Measurements from ENCODE around the gene ARHGEF2.
A peak's percentile ranks its signal among the peaks of the same experiment; 100 is the strongest.
"Not testable (repeated sequence)": the region's sequence is repeated elsewhere in the genome, so short reads cannot be mapped to it uniquely, and the experiment has no call there.

The ARHGEF2 gene

DNA sequence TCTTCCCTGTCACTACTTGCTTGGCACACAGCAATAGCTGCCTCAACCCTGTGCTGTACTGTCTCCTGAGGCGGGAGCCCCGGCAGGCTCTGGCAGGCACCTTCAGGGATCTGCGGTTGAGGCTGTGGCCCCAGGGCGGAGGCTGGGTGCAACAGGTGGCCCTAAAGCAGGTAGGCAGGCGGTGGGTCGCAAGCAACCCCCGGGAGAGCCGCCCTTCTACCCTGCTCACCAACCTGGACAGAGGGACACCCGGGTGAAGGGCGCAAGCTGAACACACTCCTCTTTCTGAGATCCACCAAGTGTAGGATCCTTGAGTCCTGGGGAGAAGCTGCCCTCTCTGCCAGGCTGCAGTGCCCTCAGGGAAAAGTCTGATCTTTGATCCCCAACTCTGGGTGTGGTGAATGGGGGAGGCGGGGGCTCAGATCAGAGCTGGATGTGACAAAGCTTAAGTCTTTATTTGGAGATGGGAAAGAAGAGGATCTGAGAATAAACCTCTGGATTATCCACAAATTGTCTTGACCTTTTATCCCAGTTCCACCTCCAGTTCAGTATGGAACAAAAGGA is 35.7 kb downstream of the ARHGEF2 start:
- DNase-seq (ENCODE audit: low spot score), result no peak

DNA sequence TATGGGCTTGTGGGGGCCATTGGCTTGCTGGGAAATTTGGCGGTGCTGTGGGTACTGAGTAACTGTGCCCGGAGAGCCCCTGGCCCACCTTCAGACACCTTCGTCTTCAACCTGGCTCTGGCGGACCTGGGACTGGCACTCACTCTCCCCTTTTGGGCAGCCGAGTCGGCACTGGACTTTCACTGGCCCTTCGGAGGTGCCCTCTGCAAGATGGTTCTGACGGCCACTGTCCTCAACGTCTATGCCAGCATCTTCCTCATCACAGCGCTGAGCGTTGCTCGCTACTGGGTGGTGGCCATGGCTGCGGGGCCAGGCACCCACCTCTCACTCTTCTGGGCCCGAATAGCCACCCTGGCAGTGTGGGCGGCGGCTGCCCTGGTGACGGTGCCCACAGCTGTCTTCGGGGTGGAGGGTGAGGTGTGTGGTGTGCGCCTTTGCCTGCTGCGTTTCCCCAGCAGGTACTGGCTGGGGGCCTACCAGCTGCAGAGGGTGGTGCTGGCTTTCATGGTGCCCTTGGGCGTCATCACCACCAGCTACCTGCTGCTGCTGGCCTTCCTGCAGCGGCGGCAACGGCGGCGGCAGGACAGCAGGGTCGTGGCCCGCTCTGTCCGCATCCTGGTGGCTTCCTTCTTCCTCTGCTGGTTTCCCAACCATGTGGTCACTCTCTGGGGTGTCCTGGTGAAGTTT is 36.4 kb downstream of the ARHGEF2 start:
- no peak for DNase-seq (ENCODE audit: low spot score)

DNA sequence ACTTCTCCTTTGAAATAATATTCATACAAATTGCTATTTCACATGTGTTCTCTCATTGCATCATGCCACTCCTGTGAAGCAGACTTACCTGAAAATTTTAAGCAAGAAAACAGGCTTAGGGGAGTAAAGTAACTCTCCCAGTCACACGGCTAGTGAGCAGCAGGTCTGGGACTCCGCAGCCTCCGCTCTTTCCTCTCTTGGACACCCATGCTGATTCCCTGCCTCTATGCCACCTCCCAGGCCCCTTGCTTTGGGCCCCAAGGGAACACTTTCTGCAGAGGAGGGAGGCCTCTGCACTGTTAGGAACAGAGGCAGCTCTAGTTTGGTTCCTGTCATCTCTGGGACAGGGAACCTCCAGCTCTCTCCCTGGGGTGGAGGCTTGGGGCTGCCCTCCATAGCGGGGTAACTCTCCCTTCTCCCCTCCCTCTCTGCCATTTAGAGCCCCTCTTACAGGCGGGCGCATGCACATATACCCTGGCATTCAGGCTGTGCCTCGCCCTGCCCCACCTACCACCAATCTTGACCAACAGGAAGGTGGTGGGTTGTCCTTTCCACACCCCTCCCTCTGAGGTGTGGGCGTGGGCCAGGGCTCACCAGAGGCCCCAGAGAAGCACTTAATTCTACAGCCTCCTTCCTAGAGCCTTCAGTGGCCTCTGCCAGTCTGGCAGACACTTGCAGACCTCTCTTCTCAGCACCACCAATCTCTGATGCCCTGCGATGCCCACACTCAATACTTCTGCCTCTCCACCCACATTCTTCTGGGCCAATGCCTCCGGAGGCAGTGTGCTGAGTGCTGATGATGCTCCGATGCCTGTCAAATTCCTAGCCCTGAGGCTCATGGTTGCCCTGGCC is 37.1 kb downstream of the ARHGEF2 start, which contains the start of gene RXFP4:
Gene RXFP4, plus strand, starts transcription at position 646 of the 852 bp plus-strand sequence. Its CDS starts 72 bp downstream, at position 718.
- no peak for DNase-seq (ENCODE audit: low spot score)

DNA sequence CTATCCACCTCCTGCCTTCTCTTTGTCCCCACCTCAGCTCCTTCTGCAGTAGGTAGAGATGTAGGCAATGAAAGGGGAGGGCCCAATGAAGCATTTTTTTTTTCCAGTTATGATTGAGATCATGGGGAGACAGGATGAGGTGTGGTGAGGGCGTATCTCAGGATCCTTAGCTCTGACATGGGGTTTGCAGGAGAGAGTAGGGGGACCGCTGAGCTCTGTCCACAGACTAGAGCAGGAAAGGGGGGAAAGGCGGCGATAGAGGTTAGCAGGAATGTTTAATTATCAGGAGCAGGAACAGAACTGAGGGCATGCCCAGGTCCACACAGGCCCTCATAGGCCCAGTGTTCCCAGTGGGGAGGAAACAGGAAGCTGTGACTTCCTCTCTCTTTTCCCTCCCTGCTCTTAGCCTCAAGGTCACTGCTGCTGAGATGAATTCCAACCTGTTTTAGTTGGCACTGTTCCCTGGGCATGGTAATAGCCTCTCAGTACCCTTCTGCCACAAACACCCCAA is 37.8 kb downstream of the ARHGEF2 start:
- no peak for DNase-seq (ENCODE audit: low spot score)

DNA sequence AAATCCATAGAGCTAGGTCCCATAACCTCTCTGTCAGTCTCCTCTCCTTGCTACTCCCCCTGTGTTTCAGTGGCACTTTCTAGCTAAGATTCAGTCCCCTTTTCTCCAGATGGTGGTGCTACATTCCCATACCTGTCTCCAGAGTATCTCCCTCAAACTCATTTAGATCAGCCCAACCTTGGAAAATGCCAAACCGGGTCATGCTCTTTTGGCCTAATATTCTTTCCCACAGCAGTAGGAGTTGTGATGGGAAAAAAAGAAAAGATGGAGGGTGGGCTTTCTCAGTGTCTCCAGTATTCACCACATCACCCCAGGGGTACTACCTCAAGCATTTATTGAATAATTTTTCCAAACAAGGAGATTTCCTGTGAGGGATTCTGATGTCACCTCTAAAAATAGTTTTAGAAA is 40.1 kb downstream of the ARHGEF2 start:
- peak; percentile 74 for DNase-seq (ENCODE audit: low spot score)

- peak; percentile 47 for DNase-seq (ENCODE audit: low spot score)
Observed at GRCh38 chr1:155934936-155935590, 43.3 kb downstream of the ARHGEF2 start.

DNA sequence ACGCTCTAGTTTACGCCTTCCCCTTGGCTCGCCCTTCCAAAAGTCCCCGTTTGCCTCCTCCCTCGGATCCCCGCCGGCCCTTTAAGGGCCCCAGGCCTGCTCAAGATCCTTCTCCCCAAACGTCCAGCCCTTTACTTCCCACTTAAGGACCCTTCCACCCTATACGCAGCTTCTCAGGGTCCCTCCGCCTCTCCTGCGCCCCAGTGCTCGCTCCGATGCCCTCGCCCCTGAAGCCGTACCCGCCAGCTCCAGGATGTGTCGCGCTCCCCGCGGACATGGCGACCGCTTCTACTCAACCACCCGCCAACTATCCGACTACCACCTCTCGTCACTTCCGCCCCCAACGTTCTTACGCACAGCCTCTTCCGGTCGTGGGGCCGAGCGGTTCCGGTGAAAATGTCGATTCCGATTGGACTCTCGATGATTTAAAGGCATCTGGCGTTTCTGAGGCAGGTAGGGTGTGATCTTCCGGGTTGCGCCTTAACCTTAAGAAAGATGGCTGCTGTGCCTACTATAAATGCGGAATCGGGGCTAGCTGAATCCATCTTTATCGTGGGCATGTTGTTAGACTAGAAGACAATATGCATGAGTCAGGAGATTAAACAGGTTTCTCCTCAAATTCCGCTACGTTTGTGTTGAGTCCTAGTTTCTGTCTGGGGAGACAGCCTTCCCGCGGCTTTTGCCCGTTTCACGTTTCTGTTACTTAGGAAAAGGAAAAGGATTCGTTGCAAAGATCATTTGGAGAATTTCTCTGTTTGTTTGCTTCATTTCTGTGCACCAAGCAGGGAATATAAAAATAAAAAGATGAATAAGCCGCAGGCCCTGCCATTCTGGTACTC is 44.0 kb downstream of the ARHGEF2 start, which contains the start of gene KHDC4:
Gene KHDC4, minus strand, starts transcription at position 317 of the 839 bp plus-strand sequence. Its CDS starts 40 bp downstream, at position 277.
- peak; percentile 100 for DNase-seq (ENCODE audit: low spot score)

DNA sequence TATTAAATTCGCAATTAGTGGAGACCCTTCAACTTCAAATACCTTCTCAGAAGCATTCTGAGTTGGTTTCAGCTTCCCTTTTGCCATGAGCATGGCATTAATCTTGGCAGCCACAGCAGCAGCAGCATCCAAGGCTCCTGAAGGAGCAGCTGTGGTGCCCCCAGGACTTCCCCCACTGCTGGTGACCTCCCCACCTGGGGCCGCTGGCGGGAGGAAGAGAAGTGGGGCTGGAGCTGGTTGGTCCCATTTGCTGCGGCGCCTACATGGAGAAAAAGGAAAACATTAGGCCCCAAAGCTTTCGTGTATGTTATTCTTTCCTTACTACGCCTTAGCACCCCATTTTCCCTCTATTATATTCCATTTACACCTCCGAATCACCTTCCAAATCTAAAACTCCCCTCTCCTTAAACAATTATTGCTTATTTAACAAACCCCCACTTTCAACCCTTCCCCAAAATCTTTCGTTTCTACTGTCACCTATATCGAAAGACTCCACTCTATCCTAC is 44.7 kb downstream of the ARHGEF2 start:
- no peak for DNase-seq (ENCODE audit: low spot score)

- DNase-seq (ENCODE audit: low spot score), result no peak
Observed at GRCh38 chr1:155932487-155932886, 45.9 kb downstream of the ARHGEF2 start.

DNA sequence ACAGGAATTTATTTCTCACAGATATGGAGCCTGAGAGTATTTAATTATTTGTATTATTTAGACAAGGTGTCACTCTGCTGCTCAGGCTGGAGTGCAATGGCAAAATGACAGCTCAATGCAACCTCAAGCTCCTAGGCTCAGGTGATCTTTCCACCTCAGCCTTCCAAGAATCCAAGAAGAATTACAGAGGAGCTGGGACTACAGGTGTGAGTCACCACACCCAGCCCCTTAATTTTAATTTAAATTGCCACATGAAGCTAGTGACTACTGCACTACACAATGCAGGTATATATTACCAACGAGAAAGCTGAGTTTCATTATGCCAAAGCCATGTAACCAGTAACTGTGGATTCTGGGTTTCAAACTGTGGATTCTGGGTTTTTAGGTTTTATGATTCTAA is 46.3 kb downstream of the ARHGEF2 start:
- DNase-seq (ENCODE audit: low spot score), result no peak

DNA sequence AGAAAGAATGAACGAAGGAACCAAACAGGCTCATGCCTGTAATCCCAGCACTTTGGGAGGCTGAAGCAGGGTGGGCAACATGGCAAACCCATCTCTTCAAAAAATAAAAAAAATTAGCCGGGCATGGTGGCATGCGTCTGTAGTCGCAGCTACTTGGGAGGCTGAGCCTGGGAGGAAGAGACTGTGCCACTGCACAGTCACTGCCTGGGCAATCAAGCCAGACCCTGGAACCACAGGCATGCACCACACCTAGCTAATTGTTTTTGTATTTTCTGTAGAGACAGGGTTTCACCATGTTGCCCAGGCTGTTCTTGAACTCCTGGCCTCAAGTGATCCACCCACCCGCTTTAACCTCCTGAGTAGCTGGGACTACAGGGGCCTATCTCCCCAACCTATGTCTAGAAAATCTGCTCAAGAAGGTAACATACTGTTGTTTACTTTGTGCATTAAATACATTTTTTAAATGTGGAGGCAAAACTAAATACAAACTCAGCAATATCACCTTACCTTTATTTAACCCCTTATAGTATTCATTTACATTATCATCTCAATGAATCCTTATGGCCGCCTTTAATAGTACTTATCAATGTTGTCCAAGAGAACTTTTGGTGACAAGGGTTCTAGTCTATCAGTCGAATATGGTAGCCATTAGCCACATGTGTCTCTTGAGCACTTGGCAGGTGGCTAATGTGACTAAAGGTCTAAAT is 46.9 kb downstream of the ARHGEF2 start:
- DNase-seq (ENCODE audit: low spot score), result no peak

DNA sequence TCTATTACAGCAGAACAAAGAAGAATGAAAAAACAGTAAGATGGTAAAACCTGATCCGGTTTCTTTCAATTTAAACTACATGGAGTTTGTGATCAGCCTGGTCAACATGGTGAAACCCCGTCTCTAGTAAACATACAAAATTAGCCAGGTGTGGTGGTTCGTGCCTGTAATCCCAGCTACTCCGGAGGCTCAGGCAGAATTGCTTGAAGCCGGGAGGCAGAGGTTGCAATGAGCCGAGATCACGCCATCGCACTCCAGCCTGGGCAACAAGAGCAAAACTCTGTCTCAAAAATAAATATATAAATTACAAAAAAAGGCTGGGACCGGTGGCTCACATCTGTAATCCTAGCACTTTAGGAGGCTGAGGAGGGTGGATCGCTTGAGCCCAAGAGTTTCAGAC is 47.6 kb downstream of the ARHGEF2 start:
- DNase-seq (ENCODE audit: low spot score), result not testable (repeated sequence)

DNA sequence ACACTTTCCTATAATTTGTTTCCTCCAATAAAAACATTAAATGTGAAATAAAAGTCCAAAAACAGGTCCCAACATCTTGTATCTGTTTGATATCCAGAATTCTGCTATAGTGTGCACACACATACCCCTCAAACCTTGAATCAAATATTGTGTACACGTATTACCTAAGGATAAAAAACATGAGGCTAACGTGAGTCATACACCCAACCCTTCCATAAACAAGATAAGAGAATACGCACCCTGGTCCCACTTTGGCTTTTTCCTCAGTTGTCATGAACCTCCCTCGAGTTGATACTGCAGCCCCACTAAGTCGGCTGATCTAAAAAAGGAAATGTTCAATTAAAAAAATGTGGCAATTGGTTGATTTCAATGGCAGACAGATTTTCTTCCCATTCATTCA is 49.3 kb downstream of the ARHGEF2 start:
- DNase-seq (ENCODE audit: low spot score), result no peak

DNA sequence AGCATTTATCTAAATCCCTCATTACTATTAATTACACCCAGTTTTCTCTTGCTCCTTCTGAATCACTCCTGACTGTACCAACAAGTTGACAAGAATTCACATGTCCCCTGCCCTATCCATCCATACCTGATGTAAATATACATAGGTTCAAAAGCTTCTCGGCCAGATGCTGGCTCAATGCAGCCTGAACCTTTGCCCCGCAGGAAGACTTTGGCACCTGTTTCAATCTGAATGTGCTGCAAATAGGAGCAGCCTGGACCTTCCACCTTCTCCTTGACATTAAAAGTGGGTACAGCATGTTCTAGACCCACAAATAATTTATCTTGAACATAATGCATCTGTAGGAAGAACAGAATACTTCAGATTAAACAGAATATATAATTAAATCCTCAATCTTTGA is 52.8 kb downstream of the ARHGEF2 start:
- no peak for DNase-seq (ENCODE audit: low spot score)

DNA sequence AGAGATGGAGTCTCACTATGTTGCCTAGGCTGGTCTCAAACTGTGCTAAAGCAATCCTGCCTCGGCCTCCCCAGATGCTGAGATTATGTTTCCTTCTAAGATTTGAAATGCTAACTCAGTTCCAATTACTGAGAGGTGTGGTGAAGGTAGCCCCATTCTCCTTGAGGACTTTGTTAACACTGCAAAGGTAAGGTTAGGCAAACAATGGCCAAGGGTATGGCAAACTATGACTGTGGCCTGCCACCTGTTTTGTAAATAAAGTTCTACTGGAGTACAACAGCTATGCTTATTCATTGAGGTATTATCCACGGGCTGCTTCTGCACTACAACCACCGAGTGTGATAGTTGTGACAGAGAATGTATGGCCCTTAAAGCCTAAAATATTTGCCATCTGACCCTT is 57.6 kb downstream of the ARHGEF2 start:
- DNase-seq (ENCODE audit: low spot score), result no peak

DNA sequence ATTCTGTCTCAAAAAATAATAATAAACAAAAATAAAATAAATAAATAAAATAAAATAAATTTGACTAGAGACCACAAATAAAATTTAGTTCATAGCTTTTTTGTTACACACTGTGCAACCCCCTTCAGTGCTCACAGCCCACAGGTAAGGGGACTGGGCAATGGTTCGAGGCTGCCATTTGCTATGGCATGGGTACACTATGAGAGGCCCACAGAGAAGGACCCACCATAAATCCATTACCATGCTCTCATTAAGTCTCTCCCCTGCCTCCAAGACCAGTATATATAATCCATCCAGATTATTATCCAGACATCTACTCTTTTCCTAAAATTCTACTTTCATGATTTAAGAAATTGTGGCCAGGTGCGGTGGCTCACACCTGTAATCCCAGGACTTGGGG is 58.5 kb downstream of the ARHGEF2 start:
- DNase-seq (ENCODE audit: low spot score), result no peak

- DNase-seq (ENCODE audit: low spot score), result no peak
Observed at GRCh38 chr1:155918660-155919059, 59.7 kb downstream of the ARHGEF2 start.

- DNase-seq (ENCODE audit: low spot score), result no peak
Observed at GRCh38 chr1:155913969-155914757, 64.2 kb downstream of the ARHGEF2 start.

- no peak for DNase-seq (ENCODE audit: low spot score)
Observed at GRCh38 chr1:155912056-155912536, 66.3 kb downstream of the ARHGEF2 start.

Data from SK-N-DZ (cell line).